Measurements from ENCODE around the gene IL1RAPL1. TPM values are rescaled to one million over a fixed set of nuclear protein-coding genes. Genes with fewer than 3 reads are reported as not detected.

The IL1RAPL1 gene
- total and polyA plus RNA-seq, 9 of the 15 experiments (the other 6 are each of a cell fraction or from before 2014, with no cell fraction given) = 0.04 to 0.07 (median 0.04) TPM; not detected in 6

DNA sequence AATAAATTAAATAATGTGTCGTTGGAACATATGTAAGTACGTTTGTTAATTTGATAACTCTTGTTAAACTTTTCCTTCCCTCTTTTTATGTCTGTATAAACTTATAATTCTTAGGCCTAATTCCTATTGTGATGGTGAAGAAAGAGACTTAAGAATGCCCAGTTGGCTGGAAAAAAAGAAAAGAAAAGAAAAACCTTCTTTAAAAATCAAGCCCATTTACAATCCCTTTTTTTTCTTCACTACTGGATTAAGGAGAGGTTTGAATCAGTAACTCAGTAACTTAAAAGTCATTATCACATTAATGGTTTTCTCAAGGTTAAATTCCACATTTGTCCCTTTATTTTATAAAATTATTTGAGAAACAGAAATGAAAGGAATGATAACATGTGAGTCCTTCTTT lies 1374.8 kb downstream of the IL1RAPL1 start:
- Histone ChIP-seq H3K4me3 (no peak overlapping the region), H3K4me1 (replicated peaks in 1 of 2; ENCODE audit: control insufficient read depth in 2 of 2, insufficient read depth in 2 of 2, low read length in 2 of 2) (no peaks in the 10 kb centered on the region), H2AFZ (ENCODE audit: low read depth, low read length) (no peak overlapping the region), H3K79me2 (ENCODE audit: control insufficient read depth, insufficient read depth, low read length) (no peaks in the 10 kb centered on the region), H3K4me2 (ENCODE audit: insufficient read depth, low read length) (no peak overlapping the region), H3K9me1 (ENCODE audit: control insufficient read depth, insufficient read depth, low read length) (no peaks in the 10 kb centered on the region), H4K20me1 (replicated peaks; ENCODE audit: control insufficient read depth, insufficient read depth, low read length) (no peaks in the 10 kb centered on the region), H3K9ac (ENCODE audit: insufficient read depth in 1 of 2, low read depth in 2 of 2, low read length in 2 of 2) (no peak overlapping the region), H3K27me3 (ENCODE audit: control insufficient read depth in 2 of 2, insufficient read depth in 2 of 2, low read length in 2 of 2) (no peaks in the 10 kb centered on the region), H3K9me3 (replicated peaks; ENCODE audit: control insufficient read depth, insufficient read depth, low read depth, low read length) (no peaks in the 10 kb centered on the region), H3K27ac (ENCODE audit: extremely low read depth, low read depth, low read length) (no peak overlapping the region), H3K36me3 (ENCODE audit: control insufficient read depth, insufficient read depth, low read length) (no peaks in the 10 kb centered on the region)
- in situ Hi-C loops (cut with MboI) (no loop called here), intact Hi-C loops (cut with micrococcal nuclease) (no loop called here)
- TF ChIP-seq RBM15 (IDR thresholded peaks at IDR 0.05; ENCODE audit: insufficient read depth, low read length) = no peak
- no peak for TF ChIP-seq RBM14 (IDR thresholded peaks at IDR 0.05; ENCODE audit: borderline replicate concordance, insufficient read depth, low read depth, low read length)
- no peak for TF ChIP-seq ZNF232 (CRISPR knock-in tag; IDR thresholded peaks at IDR 0.05)
- TF ChIP-seq TFE3 (CRISPR knock-in tag; IDR thresholded peaks at IDR 0.05) = no peak
- TF ChIP-seq IRF2 (CRISPR knock-in tag; IDR thresholded peaks at IDR 0.05) = no peak
- TF ChIP-seq KDM2B (CRISPR knock-in tag; IDR thresholded peaks at IDR 0.05) = no peak
- TF ChIP-seq ZFP1 (CRISPR knock-in tag; IDR thresholded peaks at IDR 0.05) = no peak
- TF ChIP-seq PHF8 (IDR thresholded peaks at IDR 0.05; ENCODE audit: borderline replicate concordance, low read length) = no peak
- no peak for TF ChIP-seq ARID4B (CRISPR knock-in tag; IDR thresholded peaks at IDR 0.05)
- no peak for TF ChIP-seq SRSF9 (IDR thresholded peaks at IDR 0.05; ENCODE audit: borderline replicate concordance, low read depth, low read length)
- TF ChIP-seq GTF2F1 (IDR thresholded peaks at IDR 0.05; ENCODE audit: low read depth, low read length) = no peak
- TF ChIP-seq, protein P1, sequence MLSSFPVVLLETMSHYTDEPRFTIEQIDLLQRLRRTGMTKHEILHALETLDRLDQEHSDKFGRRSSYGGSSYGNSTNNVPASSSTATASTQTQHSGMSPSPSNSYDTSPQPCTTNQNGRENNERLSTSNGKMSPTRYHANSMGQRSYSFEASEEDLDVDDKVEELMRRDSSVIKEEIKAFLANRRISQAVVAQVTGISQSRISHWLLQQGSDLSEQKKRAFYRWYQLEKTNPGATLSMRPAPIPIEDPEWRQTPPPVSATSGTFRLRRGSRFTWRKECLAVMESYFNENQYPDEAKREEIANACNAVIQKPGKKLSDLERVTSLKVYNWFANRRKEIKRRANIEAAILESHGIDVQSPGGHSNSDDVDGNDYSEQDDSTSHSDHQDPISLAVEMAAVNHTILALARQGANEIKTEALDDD (IDR thresholded peaks at IDR 0.05) = no peak
- TF ChIP-seq E2F4 (CRISPR knock-in tag; IDR thresholded peaks at IDR 0.05; ENCODE audit: low read depth) = no peak
- TF ChIP-seq CCAR2 (IDR thresholded peaks at IDR 0.05; ENCODE audit: low read depth, low read length) = no peak
- no peak for TF ChIP-seq SETDB1 (IDR thresholded peaks at IDR 0.05; ENCODE audit: low read length)
- no peak for TF ChIP-seq ZNF146 (CRISPR knock-in tag; IDR thresholded peaks at IDR 0.05; ENCODE audit: unreplicated experiment)
- FAIRE-seq = no peak
- no peak for DNase-seq (ENCODE audit: extremely low read depth in 1 of 4, low spot score in 3 of 4)
- 0% methylated on average over 2 of the region's 2 CpGs for WGBS (ENCODE audit: insufficient coverage, low coverage, missing lambda C conversion rate)
- ChIA-PET CTCF (ENCODE audit: low intra/inter-chr PET ratio) (no interaction called here), POLR2A (no interaction called here)
- BruUV-seq (replicated peaks) = no TSS peak
- ATAC-seq = no peak

Data from K562 (cell line).